ENCODE data around the gene SMYD2. TPM values are rescaled to one million over a fixed set of nuclear protein-coding genes. Genes with fewer than 3 reads are reported as not detected.

The SMYD2 gene
- total RNA-seq, 1 donor from 2014 or later = 35.5 TPM

GRCh38 chr1:214317734-214318133 is 36.8 kb downstream of the SMYD2 start:
- no peaks in the 10 kb centered on the region for H3K27me3 Mint-ChIP-seq
- no peaks in the 10 kb centered on the region for H3K9me3 Mint-ChIP-seq
- H3K4me1 Mint-ChIP-seq (ENCODE audit: unreplicated experiment) = peaks cover 18% of the 10 kb centered on the region
- no peak overlapping the region for H3K27ac Mint-ChIP-seq
- no peak for DNase-seq (ENCODE audit: extremely low spot score, unreplicated experiment)
- peak; percentile 55 for TF ChIP-seq CTCF (conservative IDR thresholded peaks at IDR 0.05)
- peaks cover 24% of the 10 kb centered on the region for H3K36me3 Mint-ChIP-seq
- H3K4me3 Mint-ChIP-seq = no peak overlapping the region

GRCh38 chr1:214318356-214318755 is 37.4 kb downstream of the SMYD2 start:
- peaks cover 24% of the 10 kb centered on the region for H3K36me3 Mint-ChIP-seq
- H3K9me3 Mint-ChIP-seq = no peaks in the 10 kb centered on the region
- peaks cover 18% of the 10 kb centered on the region for H3K4me1 Mint-ChIP-seq (ENCODE audit: unreplicated experiment)
- no peak overlapping the region for H3K4me3 Mint-ChIP-seq
- H3K27me3 Mint-ChIP-seq = no peaks in the 10 kb centered on the region
- TF ChIP-seq CTCF (conservative IDR thresholded peaks at IDR 0.05) = no peak
- H3K27ac Mint-ChIP-seq = no peak overlapping the region
- no peak for DNase-seq (ENCODE audit: extremely low spot score, unreplicated experiment)

- H3K27ac Mint-ChIP-seq = no peak overlapping the region
- no peaks in the 10 kb centered on the region for H3K9me3 Mint-ChIP-seq
- no peaks in the 10 kb centered on the region for H3K27me3 Mint-ChIP-seq
- H3K4me1 Mint-ChIP-seq (ENCODE audit: unreplicated experiment) = peaks cover 18% of the 10 kb centered on the region
- no peak for TF ChIP-seq CTCF (conservative IDR thresholded peaks at IDR 0.05)
- H3K4me3 Mint-ChIP-seq = no peak overlapping the region
- no peak for DNase-seq (ENCODE audit: extremely low spot score, unreplicated experiment)
- peaks cover 24% of the 10 kb centered on the region for H3K36me3 Mint-ChIP-seq
These were observed 38.2 kb downstream of the SMYD2 start for GRCh38 chr1:214318956-214319736.

- no peak for DNase-seq (ENCODE audit: extremely low spot score, unreplicated experiment)
- peaks cover 18% of the 10 kb centered on the region for H3K4me1 Mint-ChIP-seq (ENCODE audit: unreplicated experiment)
- H3K27ac Mint-ChIP-seq = no peak overlapping the region
- H3K27me3 Mint-ChIP-seq = no peaks in the 10 kb centered on the region
- H3K36me3 Mint-ChIP-seq = peaks cover 24% of the 10 kb centered on the region
- no peak overlapping the region for H3K4me3 Mint-ChIP-seq
- TF ChIP-seq CTCF (conservative IDR thresholded peaks at IDR 0.05) = peak; percentile 55
- H3K9me3 Mint-ChIP-seq = no peaks in the 10 kb centered on the region
These were observed 39.0 kb downstream of the SMYD2 start for GRCh38 chr1:214319938-214320337.

GRCh38 chr1:214321705-214322453 is 40.9 kb downstream of the SMYD2 start:
- Mint-ChIP-seq H3K9me3 (no peaks in the 10 kb centered on the region), H3K27ac (no peak overlapping the region), H3K4me1 (ENCODE audit: unreplicated experiment) (peaks cover 21% of the 10 kb centered on the region), H3K4me3 (no peak overlapping the region), H3K36me3 (peaks cover 19% of the 10 kb centered on the region), H3K27me3 (no peaks in the 10 kb centered on the region)
- TF ChIP-seq CTCF (conservative IDR thresholded peaks at IDR 0.05) = no peak
- no peak for DNase-seq (ENCODE audit: extremely low spot score, unreplicated experiment)

Measured in type B pancreatic cell (in vitro differentiated cells).